Sciatic nerve (tissue), 2 donors: ENCODE measurements around the gene EDEM1. TPM values are rescaled to one million over a fixed set of nuclear protein-coding genes. Genes with fewer than 3 reads are reported as not detected.
"Not testable (repeated sequence)": the region's sequence is repeated elsewhere in the genome, so short reads cannot be mapped to it uniquely, and the experiment has no call there.

Source experiments
- ATAC-seq: fragments of 200-7000 bp; cut with Tn5 transposase; one replicate; pipeline ENCODE4 v1.9.1; 2020; ENCODE audit warnings: mild to moderate bottlenecking, moderate library complexity
- DNase-seq: peaks from one replicate; pipeline ENCODE4 v3.0.0-alpha.2; 2020; ENCODE audit warnings: low spot score
- intact Hi-C: fragments of 100-400 bp; cut with DNase I; formaldehyde crosslinking; loops from one replicate; pipeline ENCODE4 v1.14.2; 2022
- total RNA-seq: library from RNA; stranded (reverse); fragmentation: NEBNext Ultra II Directional; extraction: Animal tissue kit (Norgen Biotek cat#: 25700); gene quantifications from one replicate; pipeline ENCODE4 v1.2.1, GENCODE V29; 2021
- donor health status: DM: no; HTN: no; CAD: no.
- donor health status: DM: no; HTN: no; CAD: no.

The EDEM1 gene
- total RNA-seq, 1 donor from 2014 or later, result 29.6 TPM

GRCh38 chr3:5221701-5222100 lies 34.2 kb downstream of the EDEM1 start:
- ATAC-seq (no peak), DNase-seq (no peak)
- intact Hi-C loops, result no loop called here

GRCh38 chr3:5222283-5223005 lies 34.9 kb downstream of the EDEM1 start:
- no peak for DNase-seq
- ATAC-seq, result no peak
- intact Hi-C loops, result no loop called here

DNA sequence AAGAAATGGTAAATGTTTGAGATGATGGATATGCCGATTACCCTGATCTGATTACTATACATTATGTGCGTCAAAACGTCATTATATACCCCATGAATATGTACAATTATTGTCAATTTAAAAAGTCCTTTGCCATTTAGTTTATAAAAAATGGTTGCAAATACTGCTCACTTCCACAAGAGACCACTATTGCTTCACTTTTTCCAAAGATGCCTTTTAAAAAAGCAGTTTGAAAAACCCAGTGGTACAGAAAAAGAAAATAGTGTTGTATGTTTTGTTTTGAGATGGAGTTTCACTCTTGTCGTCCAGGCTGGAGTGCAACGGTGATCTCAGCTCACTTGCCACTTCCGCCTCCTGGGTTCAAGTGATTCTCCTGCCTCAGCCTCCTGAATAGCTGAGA lies 39.3 kb downstream of the EDEM1 start:
- intact Hi-C loops, result no loop called here
- DNase-seq (no peak), ATAC-seq (no peak)

DNA sequence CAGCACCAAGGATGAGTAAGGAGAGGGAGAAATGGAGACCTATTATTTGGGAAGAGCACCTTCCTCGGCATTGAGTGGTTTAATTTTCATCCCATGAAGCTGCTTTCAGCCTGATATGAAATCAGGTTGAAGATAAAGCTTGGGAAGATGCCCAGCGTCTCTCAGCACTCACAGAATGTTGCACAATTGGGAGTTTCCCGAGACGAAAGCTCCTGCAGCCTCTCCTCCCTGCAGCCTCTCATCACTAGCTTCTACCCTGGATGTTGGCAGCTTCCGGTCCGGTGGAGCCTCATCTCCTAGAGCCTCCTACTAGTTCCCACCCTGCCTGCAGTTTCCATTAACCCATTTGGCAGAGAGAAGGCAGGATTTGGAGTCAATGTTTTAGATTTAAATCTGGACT lies 40.3 kb downstream of the EDEM1 start:
- no peak for ATAC-seq
- intact Hi-C loops, result no loop called here
- no peak for DNase-seq

GRCh38 chr3:5229414-5229813 lies 41.9 kb downstream of the EDEM1 start:
- intact Hi-C loops, result no loop called here
- no peak for DNase-seq

GRCh38 chr3:5231074-5231473 lies 43.6 kb downstream of the EDEM1 start:
- intact Hi-C loops, result no loop called here
- ATAC-seq, result no peak

More at GRCh38 chr3:5229414-5229813, 41.9 kb downstream of the EDEM1 start:
- no peak for ATAC-seq

GRCh38 chr3:5231487-5231886 lies 44.0 kb downstream of the EDEM1 start:
- no peak for DNase-seq
- intact Hi-C loops, result no loop called here

More at GRCh38 chr3:5231074-5231473, 43.6 kb downstream of the EDEM1 start:
- DNase-seq, result no peak

DNA sequence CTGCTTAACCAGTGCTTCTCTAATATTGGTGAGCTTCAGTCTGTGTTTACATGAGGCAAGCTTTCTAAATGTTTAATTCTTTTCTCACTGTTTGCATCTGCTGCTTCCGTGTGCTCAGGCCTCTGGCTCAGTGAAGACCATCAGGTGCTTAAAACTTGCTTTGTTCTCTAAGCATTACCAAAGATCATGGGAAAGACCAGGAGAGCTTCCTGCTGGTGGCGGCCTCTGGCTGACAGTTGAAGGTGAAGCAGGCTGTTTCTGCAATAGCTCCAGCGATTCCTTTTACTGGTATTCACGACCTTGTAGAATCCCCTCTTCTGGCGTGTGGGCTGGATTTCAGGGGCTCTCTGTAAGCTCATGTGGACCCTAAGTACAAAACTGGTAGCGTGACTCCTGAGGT lies 45.1 kb downstream of the EDEM1 start:
- intact Hi-C loops, result no loop called here
- ATAC-seq, result no peak
- DNase-seq, result no peak

More at GRCh38 chr3:5231487-5231886, 44.0 kb downstream of the EDEM1 start:
- no peak for ATAC-seq

DNA sequence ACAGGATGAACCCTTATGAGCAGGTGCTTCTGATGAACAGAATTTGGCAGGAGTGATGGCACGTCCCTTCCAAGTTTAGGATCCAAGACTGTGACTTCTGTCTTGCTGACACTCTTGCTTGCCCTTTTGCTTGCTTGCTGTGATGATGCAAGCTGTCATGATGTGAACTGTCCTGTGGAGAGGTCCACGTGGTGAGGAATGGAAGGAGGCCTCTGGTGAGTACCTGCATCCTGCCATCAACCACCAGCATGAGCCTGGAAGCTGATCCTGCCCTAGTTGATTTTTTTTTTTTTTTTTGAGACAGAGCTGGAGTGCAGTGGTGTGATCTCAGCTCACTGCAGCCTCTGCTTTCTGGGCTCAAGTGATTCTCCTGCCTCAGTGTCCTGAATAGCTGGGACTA lies 45.5 kb downstream of the EDEM1 start:
- ATAC-seq (no peak), DNase-seq (no peak)
- intact Hi-C loops, result no loop called here

DNA sequence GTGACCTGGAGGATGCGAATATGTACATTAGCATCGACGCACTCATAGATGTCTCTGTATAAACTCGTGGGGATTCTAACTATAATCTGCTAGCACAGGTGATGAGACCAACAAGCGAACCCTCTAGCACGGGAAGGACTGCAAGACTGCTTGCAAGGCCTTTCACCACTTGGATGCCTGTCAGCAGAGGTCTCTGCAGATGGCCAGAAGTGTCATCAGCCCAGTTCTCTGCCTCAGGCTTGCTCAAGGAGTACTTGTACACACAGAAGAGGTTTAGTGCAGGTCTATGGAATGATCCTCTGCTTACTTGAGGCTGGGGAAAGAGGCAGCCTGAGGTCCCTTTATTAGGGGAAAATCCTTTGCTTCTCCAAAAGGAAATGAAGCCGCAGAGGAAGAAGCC lies 48.1 kb downstream of the EDEM1 start:
- DNase-seq (no peak), ATAC-seq (no peak)
- intact Hi-C loops, result no loop called here

GRCh38 chr3:5238545-5238944 lies 51.0 kb downstream of the EDEM1 start:
- intact Hi-C loops, result no loop called here
- DNase-seq, result no peak
- ATAC-seq, result no peak

DNA sequence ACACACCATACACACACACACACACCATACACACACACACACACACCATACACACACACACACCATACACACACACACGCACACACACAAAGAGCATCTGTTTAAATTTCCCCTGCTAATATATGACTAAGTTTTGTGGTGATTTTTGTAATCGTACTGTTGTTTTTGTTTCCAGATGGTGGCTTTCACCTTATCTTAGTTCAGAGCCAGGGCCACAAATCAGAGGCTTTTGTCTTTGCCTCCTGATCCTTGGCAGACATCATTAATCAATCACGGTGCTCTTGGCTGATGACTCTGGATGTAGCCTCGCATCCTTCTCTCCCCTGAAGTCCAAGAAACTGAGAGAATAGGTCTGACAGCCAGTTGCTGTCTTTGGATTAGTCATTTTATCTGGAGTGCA lies 52.1 kb downstream of the EDEM1 start:
- intact Hi-C loops, result no loop called here
- DNase-seq (no peak), ATAC-seq (no peak)

- ATAC-seq, result no peak
- DNase-seq, result no peak
- intact Hi-C loops, result no loop called here
These were observed 53.2 kb downstream of the EDEM1 start for GRCh38 chr3:5240740-5241139.

GRCh38 chr3:5242785-5243184 lies 55.3 kb downstream of the EDEM1 start:
- intact Hi-C loops, ATAC-seq, DNase-seq: not testable (repeated sequence)

DNA sequence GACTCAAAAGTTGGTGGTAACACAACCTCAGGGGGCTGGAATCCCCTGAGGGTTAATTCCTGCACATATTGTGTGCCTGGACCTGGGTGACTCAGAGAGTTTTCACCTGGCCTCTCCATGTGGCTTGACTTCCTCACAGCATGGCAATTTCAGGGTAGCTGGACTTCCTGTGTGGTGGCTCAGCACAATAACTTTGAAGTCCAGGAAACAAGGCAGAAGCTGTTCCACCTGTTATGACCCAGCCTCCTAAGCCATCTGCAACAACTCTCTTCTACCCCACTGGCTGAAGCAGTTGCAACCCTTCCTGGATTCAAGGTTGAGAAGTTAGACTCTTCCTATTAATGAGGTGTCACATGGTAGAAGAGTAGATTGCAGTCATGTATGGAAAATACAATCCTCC lies 58.4 kb downstream of the EDEM1 start:
- intact Hi-C loops, result no loop called here
- DNase-seq, result no peak
- ATAC-seq, result no peak

- ATAC-seq (no peak), DNase-seq (no peak)
- intact Hi-C loops, result no loop called here
These were observed 61.3 kb downstream of the EDEM1 start for GRCh38 chr3:5248822-5249221.

DNA sequence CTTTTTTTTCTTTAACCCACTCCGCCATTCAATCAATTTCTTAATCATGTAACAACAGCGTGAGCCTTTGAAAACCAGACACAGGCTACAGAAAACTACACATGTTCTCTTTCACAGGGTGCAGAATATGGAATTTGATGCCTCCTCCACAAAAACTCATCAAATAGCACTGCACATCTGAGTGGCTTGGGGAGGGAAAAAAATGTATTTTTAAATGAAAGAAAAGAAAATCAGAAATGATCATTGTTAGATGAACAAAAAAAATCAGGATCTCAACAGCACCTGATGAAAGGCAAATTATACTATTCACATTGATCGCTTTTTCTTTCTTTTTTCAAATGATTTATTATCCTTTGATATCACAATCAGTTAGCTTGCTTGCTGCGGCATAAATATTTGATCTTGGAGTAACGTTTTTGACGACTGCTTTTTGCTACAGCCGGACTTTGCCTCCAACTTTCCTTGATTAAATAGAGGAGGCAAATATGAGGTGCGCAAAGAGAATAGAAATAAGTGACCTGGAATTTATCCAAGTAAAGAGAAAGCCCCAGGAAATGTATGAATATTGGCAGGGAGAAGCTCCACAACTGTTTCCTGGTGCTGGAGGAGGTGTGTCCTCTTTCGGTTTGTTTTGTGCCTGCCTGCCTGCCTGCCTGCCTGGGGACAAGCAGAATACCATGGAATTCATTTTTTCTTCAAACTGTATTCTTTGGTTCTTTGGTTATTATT lies 63.1 kb downstream of the EDEM1 start:
- no peak for ATAC-seq
- no peak for DNase-seq
- intact Hi-C loops, result no loop called here

DNA sequence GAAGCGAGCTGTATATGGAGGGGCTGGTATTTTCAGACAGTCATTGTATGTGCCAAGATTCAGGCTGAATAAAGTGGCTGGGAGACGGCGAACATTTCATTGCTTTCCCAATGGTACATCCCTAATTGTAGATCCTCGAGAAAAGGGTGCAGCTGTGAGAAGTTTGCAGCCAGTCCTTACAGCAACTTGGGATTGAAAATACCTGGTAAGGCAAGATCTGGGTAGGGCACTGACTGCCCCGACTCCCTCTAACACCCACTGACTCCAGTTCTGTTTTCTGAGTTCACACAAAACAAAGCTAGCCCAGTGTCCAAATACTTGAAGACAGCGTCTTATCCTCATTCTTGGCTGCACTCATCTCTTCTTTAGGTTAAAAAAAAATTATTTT lies 63.7 kb downstream of the EDEM1 start:
- no peak for DNase-seq
- no peak for ATAC-seq
- intact Hi-C loops, result no loop called here

- intact Hi-C loops, result no loop called here
- ATAC-seq, result no peak
These were observed 64.6 kb downstream of the EDEM1 start for GRCh38 chr3:5252131-5252530.

DNA sequence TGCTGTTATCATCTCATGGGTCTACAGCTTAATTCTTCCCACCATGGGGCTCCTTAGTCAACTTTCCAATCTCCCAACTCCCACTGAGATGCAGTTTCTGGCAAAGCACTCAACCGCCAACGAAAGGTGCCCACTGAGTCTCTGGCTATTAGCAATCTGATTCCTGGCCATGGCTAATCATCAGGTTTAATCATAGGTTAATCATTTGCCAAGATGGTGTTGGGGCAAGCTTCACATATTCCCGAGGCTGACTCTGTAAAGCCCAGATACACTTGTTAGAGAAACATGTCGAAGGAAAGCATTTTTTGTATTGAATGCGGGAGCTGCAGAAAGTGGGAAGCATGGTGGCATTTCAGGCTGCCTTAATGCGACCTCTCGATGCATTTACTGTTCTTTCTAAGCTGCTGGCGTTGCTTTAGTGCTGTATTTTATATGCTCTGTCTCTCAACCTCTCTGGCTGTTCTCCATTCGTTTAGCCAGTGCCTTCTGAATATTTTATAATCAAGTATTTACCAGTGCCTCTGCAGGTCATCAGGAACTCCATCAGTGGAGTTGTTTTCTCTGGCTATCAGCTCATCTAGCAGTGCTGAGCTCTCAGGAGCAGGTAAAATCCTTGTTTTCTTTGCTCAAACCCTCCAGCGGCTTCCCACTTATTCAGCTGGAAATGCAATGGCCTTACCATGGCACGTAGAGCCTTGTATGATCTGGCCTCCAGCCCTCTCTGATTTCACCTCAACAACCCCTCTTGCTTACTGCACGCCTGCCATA lies 67.0 kb downstream of the EDEM1 start:
- intact Hi-C loops, result no loop called here
- DNase-seq (no peak), ATAC-seq (no peak)

More at GRCh38 chr3:5252131-5252530, 64.6 kb downstream of the EDEM1 start:
- DNase-seq, result no peak
